Activated CD4-positive, alpha-beta T cell treated with anti-CD3 and anti-CD28 coated beads, Interleukin-2, amount 50 U/mL, for 4 hours (primary cell): Measurements from ENCODE around the gene NIP7.
"Not testable (repeated sequence)": the region's sequence is repeated elsewhere in the genome, so short reads cannot be mapped to it uniquely, and the experiment has no call there.

Experiments
- DNase-seq, 2 experiments: peaks; one replicate each; pipeline ENCODE4 v3.0.0-alpha.2; 2020

Gene NIP7

GRCh38 chr16:69348222-69348621, 8.7 kb downstream of the NIP7 start:
- no peak for DNase-seq

DNA sequence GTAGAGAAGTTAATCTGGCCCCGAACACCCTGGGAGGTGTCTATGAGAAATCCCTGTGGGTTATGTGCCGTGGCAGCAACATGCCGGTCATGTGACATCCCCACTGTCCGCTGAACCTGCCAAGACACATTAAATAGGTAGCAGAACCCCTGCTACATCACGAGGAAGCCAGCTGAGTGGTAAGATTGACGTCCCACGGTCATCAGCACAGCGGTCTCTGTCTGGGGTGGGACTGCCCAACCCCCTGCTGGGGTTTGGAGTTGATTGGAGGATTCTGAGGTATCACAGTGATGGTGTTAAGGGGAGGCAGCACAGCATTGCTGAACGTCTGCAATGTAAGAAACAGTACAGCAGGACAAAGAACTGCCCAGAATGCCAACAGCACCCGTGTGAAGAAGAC, 10.0 kb downstream of the NIP7 start:
- no peak for DNase-seq

DNA sequence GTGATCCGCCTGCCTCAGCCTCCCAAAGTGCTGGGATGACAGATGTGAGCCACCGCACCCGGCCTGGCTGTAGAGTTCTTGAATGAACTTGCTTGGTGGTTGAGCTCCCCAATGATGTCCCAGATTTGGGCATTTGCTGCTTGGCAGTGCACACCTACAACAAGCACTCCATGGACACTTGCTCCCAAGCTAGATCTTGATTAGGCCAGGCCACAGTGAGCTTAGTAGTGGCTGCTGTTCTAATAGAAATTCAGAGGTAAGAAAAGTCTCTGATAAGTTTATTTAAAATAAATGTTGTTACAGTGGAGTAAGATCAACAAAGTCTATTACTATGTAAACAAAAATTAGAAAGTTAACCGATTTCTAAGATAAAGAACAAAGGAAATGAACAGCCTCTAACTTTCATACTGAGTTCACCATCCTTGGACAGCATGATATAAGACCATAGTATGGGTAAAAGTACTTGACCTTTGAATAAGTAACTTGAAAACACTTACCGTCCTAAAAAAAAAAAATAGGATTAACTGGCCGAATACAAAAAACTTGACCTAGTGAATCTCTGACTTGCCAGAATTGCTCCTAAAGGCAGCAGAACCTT, 11.1 kb downstream of the NIP7 start:
- DNase-seq, result no peak

- DNase-seq, result no peak
Observed at GRCh38 chr16:69351309-69352027, 11.9 kb downstream of the NIP7 start, which contains the start of gene TMED6. TSS of gene TMED6 (minus strand) at chr16:69351786. CDS start at chr16:69351753, 33 bp downstream.

DNA sequence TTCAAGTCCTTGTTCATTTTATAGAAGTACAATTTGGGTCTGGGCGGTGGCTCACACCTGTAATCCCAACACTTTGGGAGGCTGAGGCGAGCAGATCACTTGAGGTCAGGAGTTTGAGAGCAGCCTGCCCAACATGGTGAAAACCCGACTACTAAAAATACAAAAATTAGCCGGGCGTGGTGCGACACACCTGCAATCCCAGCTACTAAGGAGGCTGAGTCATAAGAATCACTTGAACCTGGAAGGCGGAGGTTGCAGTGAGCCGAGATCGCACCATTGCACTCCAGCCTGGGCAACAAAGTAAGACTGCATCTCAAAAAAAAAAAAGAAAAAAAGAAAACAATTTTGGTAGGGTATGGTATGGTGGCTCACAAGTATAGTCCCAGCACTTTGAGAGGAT, 20.5 kb downstream of the NIP7 start:
- not testable (repeated sequence) for DNase-seq

- no peak for DNase-seq
Observed at GRCh38 chr16:69363281-69363717, 23.7 kb downstream of the NIP7 start.

- DNase-seq, result no peak
Observed at GRCh38 chr16:69364088-69364487, 24.5 kb downstream of the NIP7 start.

GRCh38 chr16:69365901-69366300, 26.3 kb downstream of the NIP7 start:
- no peak for DNase-seq

DNA sequence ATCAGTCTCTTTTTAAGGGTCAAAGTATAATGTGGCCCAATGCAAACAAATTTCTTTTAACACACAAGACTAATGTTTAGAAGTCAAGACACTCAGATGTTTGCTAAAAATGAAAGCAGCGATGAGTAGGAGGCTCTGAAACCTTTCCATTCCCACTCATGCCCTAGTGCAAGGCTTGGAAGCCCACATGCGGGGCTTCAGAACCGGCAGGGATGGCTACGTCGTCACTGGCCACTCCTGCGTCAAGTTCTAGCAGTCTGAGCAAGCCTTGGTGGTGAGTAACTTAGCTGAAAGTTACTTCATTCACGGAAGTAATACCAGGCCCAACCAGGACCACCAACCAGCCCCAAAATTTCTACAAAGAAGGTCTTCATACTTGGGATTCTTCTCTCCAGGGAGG, 26.9 kb downstream of the NIP7 start:
- DNase-seq, result no peak

GRCh38 chr16:69367980-69368379, 28.4 kb downstream of the NIP7 start:
- DNase-seq, result no peak

GRCh38 chr16:69368866-69369265, 29.3 kb downstream of the NIP7 start:
- no peak for DNase-seq

GRCh38 chr16:69371564-69371963, 32.0 kb downstream of the NIP7 start:
- DNase-seq, result no peak

GRCh38 chr16:69373019-69373418, 33.4 kb downstream of the NIP7 start:
- DNase-seq, result no peak

DNA sequence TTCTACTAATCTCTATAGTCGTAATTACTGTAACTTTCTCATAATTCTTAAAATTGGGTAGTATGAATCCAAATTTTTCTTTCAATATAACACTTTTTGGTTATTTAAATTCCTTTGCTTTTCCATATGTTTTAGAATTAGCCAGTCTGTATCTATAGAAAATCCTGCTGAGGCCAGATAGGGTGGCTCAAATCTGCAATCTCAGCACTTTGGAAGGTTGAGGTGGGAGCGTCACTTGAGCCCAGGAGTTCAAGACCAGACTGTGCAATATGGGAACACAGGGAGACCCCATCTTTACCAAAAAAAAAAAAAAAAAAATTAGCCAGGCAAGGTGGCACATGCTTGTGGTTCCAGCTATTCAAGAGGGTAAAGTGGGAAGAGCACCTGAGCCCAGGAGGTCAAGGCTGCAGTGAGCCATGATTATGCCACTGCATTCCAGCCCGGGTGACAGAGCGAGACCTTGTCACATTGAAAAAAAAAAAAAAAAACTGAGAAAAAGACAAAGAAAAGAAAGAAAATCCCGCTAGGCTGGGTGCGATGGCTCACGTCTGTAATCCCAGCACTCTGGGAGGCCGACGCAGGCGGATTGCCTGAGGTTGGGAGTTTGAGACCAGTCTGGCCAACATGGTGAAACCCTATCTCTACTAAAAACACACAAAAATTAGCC, 37.0 kb downstream of the NIP7 start:
- DNase-seq, result no peak

- DNase-seq, result no peak
Observed at GRCh38 chr16:69378036-69378435, 38.5 kb downstream of the NIP7 start.

DNA sequence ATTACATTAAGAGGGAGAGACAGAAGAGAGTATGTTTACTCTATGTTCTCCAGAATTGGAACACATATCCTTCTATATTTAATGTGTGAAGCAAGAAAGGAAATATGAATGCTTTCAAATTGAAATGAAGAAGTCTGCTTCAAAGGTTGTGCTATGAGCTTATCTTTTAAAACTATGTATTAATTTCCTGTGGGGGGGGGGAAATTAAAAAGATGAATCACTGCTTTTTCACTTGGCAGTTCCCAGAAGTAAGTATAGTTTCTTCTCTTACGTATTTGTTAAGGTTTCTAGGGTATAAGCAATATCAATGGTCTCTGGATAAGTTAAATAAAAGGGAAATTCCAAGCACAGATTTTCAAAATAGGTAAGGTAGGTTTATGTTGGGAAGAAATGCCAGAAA, 39.2 kb downstream of the NIP7 start:
- DNase-seq, result no peak

DNA sequence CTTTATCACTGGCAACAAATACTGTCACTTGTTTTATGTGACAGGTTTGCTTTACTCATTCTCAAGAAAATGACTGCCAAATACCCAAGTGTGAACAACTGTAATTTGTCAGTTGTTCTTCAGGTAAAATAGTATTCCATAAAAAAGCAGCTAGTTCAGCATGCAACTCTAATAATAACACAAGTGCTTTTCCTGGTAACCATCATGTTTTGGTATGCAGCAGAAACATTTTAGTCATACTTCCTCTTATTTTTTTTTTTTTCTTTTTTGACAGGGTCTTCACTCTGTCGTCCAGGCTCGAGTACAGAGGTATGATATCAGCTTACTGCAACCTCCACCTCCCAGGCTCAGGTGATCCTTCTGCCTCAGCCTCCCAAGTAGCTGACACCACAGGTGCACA, 41.7 kb downstream of the NIP7 start:
- no peak for DNase-seq

- DNase-seq, result no peak
Observed at GRCh38 chr16:69382421-69382820, 42.8 kb downstream of the NIP7 start.

DNA sequence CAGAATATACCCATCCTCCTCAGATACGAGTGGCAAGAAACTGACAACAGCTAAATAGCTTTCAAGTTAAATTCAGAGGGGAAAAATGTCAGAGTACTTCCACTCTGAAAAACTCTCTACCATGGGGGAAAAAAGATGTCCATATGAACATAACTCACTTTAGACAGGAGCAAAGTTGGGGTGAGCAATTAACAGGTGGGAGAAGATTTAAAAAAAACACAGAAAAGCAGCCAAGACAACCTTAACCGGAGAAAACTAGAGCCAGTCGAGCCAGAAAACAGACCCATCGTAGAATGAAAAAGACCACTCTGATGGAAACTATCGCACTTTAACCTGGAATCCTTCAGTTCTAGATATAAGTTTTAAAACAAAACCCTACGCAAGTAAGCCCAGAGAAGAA, 45.4 kb downstream of the NIP7 start:
- no peak for DNase-seq

GRCh38 chr16:69386596-69386995, 47.0 kb downstream of the NIP7 start:
- no peak for DNase-seq
